Activated T-cell treated with anti-CD3 and anti-CD28 coated beads, Interleukin-2, amount 50 U/mL, for 48 hours (primary cell): ENCODE results near the gene TPPP2.
A peak's percentile ranks its signal among the peaks of the same experiment; 100 is the strongest.
"Not testable (repeated sequence)": the region's sequence is repeated elsewhere in the genome, so short reads cannot be mapped to it uniquely, and the experiment has no call there.

ENCODE experiments used
- DNase-seq, 2 experiments: peaks; one replicate each; pipeline ENCODE4 v3.0.0-alpha.2; 2020

The TPPP2 gene

GRCh38 chr14:21039585-21040369, 9.8 kb downstream of the TPPP2 start:
- no peak for DNase-seq

- no peak for DNase-seq
Observed at GRCh38 chr14:21040370-21040925, 10.4 kb downstream of the TPPP2 start.

GRCh38 chr14:21040941-21041340, 10.9 kb downstream of the TPPP2 start:
- not testable (repeated sequence) for DNase-seq

GRCh38 chr14:21041676-21042433, 11.8 kb downstream of the TPPP2 start, which contains the start of gene RNASE7:
Gene RNASE7 (plus strand): TSS chr14:21042362. CDS start chr14:21042993, 631 bp downstream.
- DNase-seq = no peak

- no peak for DNase-seq
Observed at GRCh38 chr14:21042918-21043317, 12.9 kb downstream of the TPPP2 start.

- no peak for DNase-seq
Observed at GRCh38 chr14:21043387-21043973, 13.5 kb downstream of the TPPP2 start.

- DNase-seq = no peak
Observed at GRCh38 chr14:21043974-21044618, 14.1 kb downstream of the TPPP2 start.

- DNase-seq = no peak
Observed at GRCh38 chr14:21047378-21047781, 17.4 kb downstream of the TPPP2 start.

- no peak for DNase-seq
Observed at GRCh38 chr14:21048638-21049037, 18.6 kb downstream of the TPPP2 start.

GRCh38 chr14:21049271-21049673, 19.3 kb downstream of the TPPP2 start:
- no peak for DNase-seq

- no peak for DNase-seq
Observed at GRCh38 chr14:21050597-21050996, 20.6 kb downstream of the TPPP2 start.

- DNase-seq = no peak
Observed at GRCh38 chr14:21053184-21054122, 23.4 kb downstream of the TPPP2 start.

GRCh38 chr14:21054123-21054767, 24.2 kb downstream of the TPPP2 start:
- DNase-seq = no peak

- no peak for DNase-seq
Observed at GRCh38 chr14:21054768-21055145, 24.7 kb downstream of the TPPP2 start.

- DNase-seq = no peak
Observed at GRCh38 chr14:21055432-21056117, 25.6 kb downstream of the TPPP2 start.

- no peak for DNase-seq
Observed at GRCh38 chr14:21056520-21057163, 26.6 kb downstream of the TPPP2 start.

GRCh38 chr14:21057803-21058675, 28.0 kb downstream of the TPPP2 start, which contains the start of gene RNASE8:
Gene RNASE8 (plus strand): TSS chr14:21057822. CDS start chr14:21057893, 71 bp downstream.
- DNase-seq = peak; percentile 29 to 47

GRCh38 chr14:21058903-21059302, 28.9 kb downstream of the TPPP2 start:
- no peak for DNase-seq
